Epidermal melanocyte (primary cell): ENCODE results near the gene HAAO.
"Not testable (repeated sequence)": the region's sequence is repeated elsewhere in the genome, so short reads cannot be mapped to it uniquely, and the experiment has no call there.

Source experiments
- DNase-seq: peaks from one replicate; pipeline ENCODE4 v3.0.0; 2011; ENCODE audit warnings: low spot score; ENCODE audit not compliant: insufficient read length

Gene HAAO

DNA sequence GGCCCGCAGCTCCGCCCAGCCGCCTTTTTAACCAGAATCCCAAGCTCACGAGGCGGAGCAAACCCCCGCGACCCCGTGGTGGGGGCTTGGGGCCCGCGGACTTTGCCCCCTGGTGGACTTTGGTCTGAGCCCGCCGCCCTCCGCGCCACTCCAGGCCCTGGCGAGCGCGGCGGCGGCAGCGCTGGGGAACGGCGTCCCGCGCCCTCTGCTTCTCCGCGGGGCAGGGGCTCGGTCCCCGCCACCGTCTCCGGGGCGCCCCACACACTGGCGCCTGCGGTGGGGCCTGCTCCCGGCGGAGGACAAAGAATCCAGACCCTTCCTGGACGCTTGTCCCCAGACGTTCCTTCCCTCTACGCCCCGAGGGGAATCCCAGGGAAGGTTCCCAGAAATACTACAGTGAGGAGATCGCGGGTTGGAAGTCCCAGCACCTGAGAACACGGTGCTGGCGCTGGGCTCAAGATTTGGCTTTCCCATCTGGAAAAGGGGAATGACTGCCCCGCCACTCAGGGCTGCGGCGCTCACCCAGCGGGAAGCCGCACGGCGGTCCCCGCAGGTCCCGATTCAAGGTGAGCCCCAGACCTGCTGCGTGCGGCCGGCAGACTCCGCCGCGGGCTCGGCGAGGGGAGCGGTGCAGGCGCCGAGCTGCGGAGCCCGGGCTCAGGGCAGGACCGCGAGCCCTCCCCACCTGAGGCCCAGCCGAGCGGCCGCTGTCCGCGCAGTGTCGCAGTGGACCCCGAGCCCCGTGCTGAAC lies at the start of gene HAAO:
HAAO (minus strand) TSS at position 1 of the 751 bp plus-strand sequence. CDS start 47 bp downstream, outside the sequence.
- no peak for DNase-seq

DNA sequence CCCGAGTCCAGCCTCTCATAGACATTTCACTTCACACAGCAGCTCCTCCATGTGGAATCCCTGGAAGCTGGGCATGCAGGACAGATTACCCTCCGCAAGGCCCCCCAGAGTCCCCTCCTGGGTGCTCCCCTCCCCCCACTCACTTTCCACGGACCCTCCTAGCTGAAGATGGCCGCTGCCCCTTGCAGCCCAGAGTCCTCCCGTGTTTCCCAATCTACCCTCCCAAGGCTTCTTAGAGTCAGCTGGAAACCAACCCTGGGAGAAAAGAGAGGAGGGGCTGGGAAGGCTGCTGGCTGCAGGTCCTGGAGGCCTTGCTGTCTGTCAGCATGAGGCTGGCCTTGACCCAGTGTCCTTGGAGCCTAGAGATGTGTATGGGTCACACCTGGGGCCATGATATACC lies 49.0 kb upstream of the HAAO start:
- DNase-seq = no peak

DNA sequence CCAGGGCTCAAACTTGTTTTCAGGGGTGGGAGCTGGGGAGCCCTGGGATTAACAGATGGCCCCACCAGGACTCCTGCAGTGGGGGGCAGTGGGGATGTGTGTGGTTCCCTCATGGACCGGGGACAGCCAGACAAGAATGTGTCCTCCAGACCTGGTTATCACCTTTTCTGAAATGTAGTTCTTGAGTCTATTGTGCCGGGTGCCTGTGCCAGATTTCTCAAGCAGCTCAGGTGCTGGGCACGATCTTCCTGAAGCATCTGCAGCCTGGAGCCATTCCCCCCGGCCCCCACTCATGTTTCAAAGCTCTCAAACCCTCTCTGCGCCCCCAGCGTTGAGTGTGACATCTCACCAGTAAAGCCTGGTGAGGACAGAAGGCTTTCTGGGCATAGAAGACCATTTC lies 48.4 kb upstream of the HAAO start:
- no peak for DNase-seq

DNA sequence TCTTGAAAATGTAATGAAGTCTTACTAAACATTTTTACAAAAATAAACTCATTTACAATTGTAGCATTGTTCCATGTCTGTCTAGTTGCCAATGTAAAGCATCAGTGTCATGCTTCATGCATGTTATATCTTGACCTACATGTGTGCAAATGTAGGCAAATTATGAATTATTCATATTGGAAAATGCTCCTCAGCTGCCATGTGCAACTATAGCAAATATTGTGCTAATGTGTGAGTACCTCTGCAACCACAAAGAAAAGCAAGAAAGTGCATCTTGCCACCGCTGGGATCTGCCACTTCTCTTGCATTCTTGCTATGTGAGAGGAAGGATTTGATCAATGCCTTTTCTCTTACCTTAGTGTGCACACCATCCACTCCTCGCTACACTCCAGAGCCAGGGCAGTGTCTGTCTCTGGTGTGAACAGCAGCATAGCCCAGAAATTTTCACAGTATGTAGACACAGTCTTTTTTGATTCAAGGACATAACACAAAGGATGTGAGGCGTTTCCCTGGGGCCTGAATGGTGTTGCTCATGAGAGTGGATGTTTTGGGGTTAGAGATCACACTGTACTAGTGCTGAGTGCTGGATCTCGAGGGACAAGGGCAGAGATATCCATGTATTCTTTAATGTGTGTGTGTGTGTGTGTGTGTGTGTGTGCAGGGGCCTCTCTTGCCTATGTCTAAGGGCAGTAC lies 47.6 kb upstream of the HAAO start:
- DNase-seq = no peak

DNA sequence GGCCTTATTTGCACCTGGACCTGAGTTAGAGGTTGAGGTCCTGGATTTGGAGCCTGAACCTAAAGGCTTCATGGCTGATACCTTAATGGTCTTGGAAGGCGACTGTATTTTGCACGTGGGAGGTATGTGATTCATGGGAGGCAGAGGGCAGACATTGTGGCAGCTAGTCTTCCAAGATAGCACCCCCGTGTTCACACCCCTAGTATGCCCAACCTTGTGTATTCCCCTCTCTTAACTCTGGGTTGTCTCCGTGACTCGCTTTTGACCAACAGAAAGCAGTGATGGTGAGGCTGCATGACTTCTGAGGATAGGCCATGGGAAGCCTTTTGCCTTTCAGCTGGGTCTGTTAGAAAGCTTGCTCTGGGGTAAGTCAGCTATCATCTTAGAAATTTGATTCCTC lies 45.8 kb upstream of the HAAO start:
- no peak for DNase-seq

DNA sequence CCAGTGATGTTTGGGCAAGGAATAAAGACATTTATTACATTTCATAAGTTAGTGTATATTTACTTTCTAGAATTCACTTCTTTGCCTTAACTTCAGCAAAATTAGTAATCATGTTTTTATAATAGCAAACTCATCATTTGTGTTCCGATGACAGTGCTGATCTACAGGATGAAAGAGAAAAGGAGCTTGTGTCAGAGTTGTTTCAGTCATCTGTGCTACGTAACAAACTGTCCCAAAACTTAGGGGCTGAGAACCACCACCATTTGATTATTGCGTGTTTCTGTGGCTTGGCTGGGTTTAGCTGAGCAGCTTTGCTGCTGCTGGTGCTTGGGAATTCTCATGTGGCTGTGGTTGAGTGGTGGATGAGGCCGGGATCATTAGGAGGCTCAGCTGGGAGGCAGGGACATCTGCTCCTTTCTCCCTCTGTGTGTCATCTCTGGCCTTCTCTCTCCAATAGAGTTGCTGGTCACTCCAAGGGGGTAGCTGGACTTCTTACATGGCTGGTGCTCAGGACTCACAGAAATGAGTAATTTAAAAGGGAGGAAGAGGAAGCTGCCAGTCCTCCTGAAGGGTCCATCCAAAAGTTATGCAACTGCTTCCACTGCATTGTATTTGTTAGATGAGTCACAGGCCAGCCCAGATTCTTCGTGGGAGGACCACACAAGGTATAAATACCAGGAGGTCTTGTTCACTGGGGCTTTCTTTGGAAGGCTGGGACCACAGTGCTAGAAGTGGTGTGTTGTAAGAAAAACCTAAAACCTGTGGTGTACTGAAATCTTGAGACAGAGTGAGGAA lies 43.4 kb upstream of the HAAO start:
- peak; percentile 48 for DNase-seq

DNA sequence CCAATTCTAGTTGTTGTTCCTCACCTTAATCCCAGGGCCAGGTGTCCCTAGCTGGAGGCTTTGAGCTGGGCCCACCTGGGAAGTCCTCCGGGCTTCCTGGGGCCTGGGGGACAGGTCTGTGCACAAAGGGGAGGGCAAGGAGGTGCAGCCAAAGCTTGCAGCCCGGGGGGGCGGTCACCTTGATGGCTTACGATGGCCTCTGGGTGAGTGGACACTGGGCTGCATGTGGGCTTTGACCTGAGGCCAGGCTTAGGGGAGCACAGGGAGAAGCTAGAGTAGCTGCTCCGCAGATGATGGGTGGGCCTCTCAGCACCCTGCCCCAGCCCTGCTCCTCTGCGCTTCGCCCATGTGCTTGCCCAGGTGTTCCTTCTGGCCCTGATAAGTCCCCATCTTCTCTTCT lies 41.8 kb upstream of the HAAO start:
- DNase-seq = no peak

DNA sequence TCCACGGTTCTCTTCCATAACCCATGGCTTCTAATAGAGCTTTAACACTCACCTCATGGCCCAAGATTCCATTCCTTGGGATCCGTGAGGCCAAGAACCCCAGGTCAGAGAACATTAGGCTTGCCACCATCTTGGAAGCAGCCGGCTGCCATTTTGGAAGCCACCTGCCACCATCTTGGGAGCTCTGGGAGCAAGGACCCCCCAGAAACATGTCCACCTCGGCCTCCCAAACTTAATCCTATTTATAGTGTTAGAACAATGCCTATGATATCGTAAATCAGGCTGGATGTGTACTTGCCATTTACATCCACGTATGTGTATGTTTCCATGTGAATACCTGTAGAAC lies 39.9 kb upstream of the HAAO start:
- DNase-seq = no peak

DNA sequence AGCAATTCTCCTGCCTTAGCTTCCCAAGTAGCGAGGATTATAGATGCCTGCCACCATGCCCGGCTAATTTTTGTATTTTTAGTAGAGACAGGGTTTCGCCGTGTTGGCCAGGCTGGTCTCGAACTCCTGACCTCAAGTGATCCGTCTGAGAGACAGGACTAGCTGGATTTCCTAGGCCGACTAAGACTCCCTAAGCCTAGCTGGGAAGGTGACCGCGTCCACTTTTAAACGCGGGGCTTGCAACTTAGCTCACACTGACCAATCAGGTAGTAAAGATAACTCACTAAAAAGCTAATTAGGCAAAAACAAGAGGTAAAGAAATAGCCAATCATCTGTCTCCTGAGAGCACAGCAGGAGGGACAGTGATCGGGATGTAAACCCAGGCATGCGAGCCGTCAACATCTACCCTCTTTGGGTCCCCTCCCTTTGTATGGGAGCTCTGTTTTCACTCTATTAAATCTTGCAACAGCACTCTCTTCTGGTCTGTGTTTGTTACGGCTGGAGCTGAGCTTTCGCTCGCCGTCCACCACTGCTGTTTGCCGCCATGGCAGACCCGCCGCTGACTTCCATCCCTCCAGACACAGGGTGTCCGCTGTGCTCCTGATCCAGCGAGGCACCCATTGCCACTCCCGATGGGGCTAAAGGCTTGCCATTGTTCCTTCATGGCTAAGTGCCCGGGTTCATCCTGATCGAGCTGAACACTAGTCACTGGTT lies 39.3 kb upstream of the HAAO start:
- not testable (repeated sequence) for DNase-seq

DNA sequence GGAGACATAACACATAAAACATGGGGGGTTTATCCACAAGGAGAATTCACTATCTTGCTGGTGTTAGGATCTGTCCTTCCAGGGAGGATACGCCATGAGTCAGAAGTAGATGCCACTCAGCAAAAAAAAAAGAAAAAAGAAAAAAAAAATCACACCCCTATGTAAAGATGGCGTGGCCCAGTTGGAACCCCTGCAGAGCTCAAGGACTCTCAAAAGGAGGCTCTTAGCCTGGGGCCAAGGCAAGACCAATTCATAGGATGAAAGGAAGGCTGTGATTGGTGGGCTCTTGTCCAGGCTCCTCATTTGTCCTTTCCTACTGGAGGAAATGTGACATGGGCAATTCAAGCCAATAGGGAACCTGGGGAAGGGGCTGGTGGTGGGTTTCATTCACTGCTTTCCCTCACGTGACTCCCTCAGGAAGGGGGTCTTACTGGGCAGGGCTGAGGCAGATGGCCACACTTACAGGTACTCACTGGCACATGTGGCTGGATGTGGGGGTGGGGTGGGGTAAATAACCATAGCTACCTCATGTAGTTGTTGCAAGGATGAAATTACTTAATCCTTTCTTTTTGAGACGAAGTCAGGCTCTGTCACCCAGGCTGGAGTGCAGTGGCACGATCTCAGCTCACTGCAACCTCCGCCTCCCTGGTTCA lies 38.7 kb upstream of the HAAO start:
- DNase-seq = no peak

DNA sequence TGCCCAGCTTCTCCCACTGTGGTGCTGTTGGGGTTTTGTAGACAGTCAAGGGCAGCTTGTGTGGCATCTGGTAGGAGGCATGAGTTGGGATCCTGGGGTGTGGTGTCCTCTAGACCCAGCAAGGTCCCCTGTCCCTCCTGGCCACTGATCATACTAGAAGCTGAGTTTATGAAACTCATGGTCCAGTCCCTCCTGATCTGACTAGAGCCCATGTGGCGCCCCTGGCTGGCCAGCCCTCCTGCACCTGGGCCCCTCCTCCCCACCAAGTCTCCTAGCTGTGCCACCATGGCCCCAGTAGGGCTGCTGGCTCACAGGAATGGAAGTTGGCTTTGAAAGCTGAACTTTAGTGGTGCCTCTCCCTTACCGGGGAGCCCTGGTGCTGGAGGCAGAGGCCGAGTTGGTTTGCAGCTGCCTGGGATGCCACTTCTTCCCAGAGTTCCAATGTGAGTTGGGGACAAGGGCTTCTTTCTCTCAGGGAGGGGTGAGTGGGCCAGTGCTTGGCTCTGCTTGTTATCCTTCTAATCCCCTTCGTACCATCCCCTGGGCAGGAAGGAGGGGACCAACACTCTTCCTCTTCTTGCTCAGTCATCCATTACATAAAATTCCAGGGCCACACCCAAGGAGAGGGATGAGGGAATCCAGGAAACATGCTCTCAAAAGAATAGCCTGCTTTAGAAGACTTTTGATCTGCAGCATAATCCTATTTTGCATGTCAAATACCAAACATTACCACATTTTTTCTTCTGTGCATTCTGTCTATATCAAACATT lies 37.5 kb upstream of the HAAO start:
- DNase-seq = no peak

DNA sequence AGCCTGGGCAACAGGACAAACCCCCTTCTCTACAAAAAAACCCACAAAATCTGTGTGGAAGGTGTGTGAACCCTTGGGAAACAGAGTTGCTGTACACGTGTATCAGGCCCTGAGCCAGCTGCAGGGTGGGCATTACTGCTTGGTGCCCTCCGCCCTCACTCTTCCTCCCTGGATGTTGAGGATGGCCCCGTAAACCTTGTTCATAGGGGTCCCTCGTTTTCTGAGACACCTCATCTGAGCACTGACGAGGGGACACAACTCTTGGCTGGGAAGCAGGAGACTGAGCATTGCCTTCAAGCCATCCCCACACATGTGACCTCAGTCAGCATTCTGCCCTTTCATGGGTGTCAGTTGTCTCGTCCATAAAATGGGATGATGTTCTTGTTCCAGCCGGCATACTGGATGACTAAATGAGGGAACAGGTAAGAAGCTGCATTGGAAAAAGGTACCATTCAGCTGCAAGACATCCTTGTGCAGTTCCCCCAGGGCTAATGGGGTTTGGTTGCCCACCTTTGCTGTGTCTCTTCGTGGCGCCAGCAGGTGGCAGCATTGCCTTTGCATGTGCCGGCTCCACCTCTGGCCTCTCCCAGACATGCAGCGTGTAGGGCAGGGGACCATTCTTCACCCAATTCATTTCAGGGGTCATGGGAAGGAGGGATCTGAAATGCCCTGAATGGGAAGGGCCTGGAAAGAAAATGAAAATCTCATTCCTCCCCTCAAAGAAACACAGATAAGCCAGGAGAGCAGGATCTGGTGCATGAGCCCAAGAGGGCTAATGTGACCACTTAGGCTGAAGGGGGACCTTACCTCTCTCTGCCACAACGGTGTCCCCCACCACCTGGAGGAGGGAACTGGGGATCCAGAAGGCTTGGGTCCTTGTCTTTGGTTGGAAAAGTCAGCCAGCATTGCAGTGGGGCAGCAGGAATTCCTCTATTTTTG lies 36.4 kb upstream of the HAAO start:
- DNase-seq = peak; percentile 80

DNA sequence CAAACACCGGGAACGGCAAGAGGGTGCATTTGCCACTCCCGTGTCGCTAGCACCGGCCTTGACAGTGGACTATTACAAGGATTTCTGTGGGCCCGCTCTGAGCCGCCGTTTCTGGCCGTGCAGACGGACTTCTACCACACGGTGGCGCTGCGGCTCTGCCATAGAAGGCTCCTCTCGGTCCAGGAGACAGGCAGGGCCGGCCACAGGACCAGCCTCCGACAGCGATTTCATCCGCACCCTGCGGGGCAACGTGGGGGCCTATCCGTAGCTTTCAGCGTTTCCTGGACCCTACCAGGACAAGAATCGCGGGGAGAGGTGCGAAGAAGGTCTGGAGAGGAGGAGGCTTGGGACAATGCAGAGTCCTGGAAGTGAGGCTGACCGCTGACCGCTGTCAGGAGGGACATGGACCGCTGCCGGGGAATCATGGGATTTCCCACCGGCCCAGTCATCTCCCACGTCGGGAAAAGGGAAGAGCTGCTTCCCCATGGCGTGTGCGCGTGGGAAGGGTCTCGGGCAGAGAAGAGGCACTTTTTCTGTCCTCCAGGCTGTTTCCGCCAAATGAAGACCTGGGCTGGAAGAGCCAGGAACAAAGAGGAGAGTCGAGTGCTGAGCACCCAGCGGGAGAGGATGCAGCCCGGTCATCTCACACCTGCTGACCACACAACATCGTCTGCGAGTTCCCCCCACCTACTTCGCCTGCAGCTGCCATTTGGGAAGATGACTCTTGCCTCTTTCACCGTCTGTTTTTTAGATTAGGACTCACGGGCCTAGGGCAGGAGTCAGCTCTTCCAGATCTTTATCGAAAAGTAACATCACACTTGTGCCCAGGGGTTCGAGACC lies 35.5 kb upstream of the HAAO start:
- peak; percentile 66 for DNase-seq

DNA sequence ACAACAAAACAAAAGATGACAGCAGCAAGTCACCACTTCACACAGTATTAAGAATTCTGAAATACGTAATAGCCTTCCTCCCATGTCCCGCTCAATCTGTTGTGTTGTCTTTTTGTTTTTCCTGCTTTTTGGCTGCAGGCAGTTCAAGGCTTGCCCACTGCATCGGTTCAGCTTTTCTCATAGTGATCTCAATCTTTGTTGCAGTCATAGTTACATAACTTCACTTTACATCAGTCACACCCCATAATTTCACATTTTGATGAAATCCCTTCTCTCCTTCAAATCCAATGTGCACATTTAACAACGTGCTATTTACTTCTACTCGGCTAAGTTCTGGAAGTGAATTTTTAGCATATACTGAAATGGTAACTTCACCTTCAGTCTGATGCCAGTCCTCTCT lies 33.8 kb upstream of the HAAO start:
- no peak for DNase-seq

DNA sequence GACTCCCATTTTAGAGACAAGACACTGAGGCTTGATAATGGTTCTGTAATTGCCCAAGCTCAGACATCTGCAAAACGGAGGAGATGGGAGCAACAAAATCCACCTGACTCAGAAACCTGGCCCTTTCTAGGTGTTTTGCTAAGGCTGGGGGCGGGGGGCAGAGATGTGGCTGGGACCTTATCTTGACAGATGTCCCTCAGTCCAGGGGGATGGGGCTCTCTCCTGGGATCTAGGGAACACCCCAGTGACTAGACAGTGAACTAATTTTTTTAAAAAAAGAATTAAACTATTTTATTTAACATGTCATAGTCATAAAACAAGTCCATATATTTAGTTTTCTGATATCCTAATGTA lies 32.0 kb upstream of the HAAO start:
- DNase-seq = no peak

DNA sequence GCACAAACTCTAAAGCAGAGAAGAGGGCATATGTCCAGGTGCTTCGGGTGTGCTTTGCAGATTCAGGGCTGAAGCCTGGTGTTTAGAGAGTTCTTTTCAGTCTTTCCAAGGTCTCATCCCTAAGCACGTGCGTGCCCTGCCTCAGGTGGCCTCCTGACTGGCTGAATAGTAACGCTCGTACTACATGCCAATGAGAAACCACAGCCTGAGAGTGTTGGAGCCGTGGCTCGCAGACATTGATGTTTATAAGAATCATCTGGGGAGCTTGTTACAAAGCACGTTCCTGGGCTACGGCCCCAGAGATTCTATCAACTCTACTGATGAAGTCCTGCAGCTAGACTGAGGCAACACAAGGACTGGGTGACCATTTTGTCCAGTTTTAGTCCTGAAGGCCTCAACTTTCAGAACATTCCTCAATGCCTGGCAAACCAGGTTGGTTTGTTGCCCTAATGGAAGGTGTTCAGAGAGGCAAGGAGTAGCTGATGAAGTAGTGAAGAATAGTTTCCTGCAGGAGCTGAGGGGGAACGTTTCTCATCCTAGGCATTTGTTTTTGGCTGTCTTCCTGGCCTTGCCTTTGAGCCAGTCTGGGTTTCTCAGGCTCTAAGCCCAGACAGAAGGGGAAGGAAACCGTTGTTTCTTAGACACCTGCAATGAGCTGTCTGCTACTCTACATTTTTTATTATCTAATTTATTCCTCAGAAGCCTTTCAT lies 31.5 kb upstream of the HAAO start:
- DNase-seq = no peak

DNA sequence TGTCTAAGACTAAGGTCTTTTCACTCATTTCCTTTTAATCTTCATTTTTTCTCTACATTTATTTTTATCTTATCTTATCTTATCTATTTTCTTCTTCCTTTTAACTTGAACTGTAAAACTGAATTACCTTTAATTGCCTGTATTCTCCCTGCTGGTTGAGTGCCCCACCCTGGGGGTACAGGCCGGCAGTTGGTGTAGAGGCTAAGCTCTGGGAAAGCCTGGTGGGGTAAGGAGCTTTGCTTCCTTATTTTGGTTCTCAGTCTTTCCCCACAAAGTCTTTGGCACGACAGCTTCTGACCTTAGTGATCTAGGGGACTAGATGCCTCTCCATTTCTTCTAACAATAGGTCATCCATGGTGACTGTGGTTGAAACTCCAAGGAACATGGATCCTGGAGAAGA lies 26.8 kb upstream of the HAAO start:
- DNase-seq = no peak

DNA sequence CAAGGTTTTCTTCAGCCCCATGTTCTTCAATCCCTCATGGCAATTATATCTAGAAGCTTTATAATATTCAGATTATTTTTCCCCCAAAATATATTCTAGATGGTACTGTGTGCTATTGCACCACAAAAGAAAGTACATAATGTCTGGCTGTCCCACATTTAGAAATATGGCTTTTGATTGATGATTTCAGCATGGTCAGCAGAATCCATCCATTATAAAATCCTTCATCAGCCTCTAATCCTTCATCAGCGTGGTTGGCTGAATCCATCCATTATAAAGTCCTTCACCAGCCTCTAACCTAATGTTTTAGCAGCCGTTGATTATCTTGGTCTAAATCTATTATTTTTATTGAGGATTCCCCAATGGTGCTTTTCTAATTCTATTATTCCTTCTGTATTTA lies 23.3 kb upstream of the HAAO start:
- no peak for DNase-seq
